HepG2 (cell line): ENCODE measurements around the gene SPOP.

Experiments used
- DPF2 ChIP-seq: sonication (generic); formaldehyde crosslinking; IDR thresholded peaks from 2 replicates; pipeline ENCODE4 v1.4.0; 2020; ENCODE audit warnings: mild to moderate bottlenecking, low read depth, missing genetic modification reagents, borderline replicate concordance
- POLR2AphosphoS5 ChIP-seq: IDR thresholded peaks from 2 replicates; pipeline ENCODE4 v1.6.1; 2012; ENCODE audit warnings: low read depth, low read length
- SMC3 ChIP-seq: IDR thresholded peaks from 2 replicates; pipeline ENCODE4 v1.6.1; 2011; ENCODE audit warnings: low read length, improper control_type of control experiment
- ZBTB7A ChIP-seq: sonication (generic); formaldehyde crosslinking; IDR thresholded peaks from 2 replicates; pipeline ENCODE4 v1.8.0; 2022; ENCODE audit warnings: mild to moderate bottlenecking, missing genetic modification reagents
- ZNF335 ChIP-seq: sonication (generic); formaldehyde crosslinking; IDR thresholded peaks from 2 replicates; pipeline ENCODE4 v1.4.0; 2020; ENCODE audit warnings: missing genetic modification reagents
- ZNF737 ChIP-seq: sonication (generic); formaldehyde crosslinking; IDR thresholded peaks from 2 replicates; pipeline ENCODE4 v1.5.0; 2020; ENCODE audit warnings: missing genetic modification reagents, mild to moderate bottlenecking, borderline replicate concordance
- TF ChIP-seq, protein P1 (sequence below): sonication (generic); formaldehyde crosslinking; IDR thresholded peaks from 2 replicates; pipeline ENCODE4 v1.4.0; 2020; ENCODE audit warnings: missing genetic modification reagents

DNA sequence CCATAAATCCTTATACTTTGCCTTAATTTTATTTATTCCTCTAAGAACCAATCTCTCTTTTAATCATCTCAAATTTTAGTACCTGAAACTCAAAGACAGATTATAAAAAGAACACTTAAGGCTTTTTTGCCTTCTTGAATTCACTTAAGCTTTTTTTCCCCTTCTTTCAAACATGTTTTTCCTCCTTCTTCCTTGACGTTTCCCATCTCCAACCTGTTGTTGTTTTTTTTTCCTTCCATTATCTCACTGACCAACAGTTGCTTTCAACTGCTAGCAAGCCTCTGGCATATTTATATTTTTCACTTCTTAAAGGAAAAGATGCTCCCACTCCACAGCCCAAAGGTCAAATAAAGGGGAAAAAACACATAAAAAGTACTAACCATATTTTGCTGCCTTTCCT, 32.2 kb downstream of the SPOP start:
- TF ChIP-seq ZNF335 (CRISPR knock-in tag) (no peak), POLR2AphosphoS5 (no peak), SMC3 (no peak), ZNF737 (CRISPR knock-in tag) (no peak), ZBTB7A (no peak), DPF2 (CRISPR knock-in tag) (no peak)
- TF ChIP-seq, protein P1, sequence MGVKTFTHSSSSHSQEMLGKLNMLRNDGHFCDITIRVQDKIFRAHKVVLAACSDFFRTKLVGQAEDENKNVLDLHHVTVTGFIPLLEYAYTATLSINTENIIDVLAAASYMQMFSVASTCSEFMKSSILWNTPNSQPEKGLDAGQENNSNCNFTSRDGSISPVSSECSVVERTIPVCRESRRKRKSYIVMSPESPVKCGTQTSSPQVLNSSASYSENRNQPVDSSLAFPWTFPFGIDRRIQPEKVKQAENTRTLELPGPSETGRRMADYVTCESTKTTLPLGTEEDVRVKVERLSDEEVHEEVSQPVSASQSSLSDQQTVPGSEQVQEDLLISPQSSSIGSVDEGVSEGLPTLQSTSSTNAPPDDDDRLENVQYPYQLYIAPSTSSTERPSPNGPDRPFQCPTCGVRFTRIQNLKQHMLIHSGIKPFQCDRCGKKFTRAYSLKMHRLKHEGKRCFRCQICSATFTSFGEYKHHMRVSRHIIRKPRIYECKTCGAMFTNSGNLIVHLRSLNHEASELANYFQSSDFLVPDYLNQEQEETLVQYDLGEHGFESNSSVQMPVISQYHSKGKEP (CRISPR knock-in tag), result no peak
